Peyer's patch (tissue), 4 donors: ENCODE data around the gene CBLB. TPM values are rescaled to one million over a fixed set of nuclear protein-coding genes. Genes with fewer than 3 reads are reported as not detected.
"Not testable (repeated sequence)": the region's sequence is repeated elsewhere in the genome, so short reads cannot be mapped to it uniquely, and the experiment has no call there.

Source experiments
- DNase-seq, 3 donors: peaks; one replicate each; pipeline ENCODE4 v3.0.0-alpha.2; 2017 to 2019
- H3K27ac ChIP-seq, 4 donors: fragments of 200-600 bp; sonication (generic); one replicate each; pipeline ENCODE4 v1.5.1; 2016 to 2019
- H3K27me3 ChIP-seq, 2 donors: fragments of 200-600 bp; sonication (generic); one replicate each; pipeline ENCODE4 v1.5.1; 2019
- H3K36me3 ChIP-seq, 3 donors: fragments of 200-600 bp; sonication (generic); one replicate each; pipeline ENCODE4 v1.5.1; 2016 to 2019
- H3K4me1 ChIP-seq, 4 donors: fragments of 200-600 bp; sonication (generic); one replicate each; pipeline ENCODE4 v1.5.1; 2016 to 2019
- H3K4me3 ChIP-seq, 4 donors: fragments of 200-600 bp; sonication (generic); 1 replicate in 3 of 4; 2 replicates in 1 of 4; pipeline ENCODE4 v1.5.1; 2016 to 2019; ENCODE audit warnings: mild to moderate bottlenecking in 1 of 4
- H3K9me3 ChIP-seq, 4 donors: fragments of 200-600 bp; sonication (generic); one replicate each; pipeline ENCODE4 v1.5.1; 2016 to 2019; ENCODE audit warnings: mild to moderate bottlenecking in 1 of 4
- POLR2A ChIP-seq, 2 donors: fragments of 450-650 bp; IDR thresholded peaks; one replicate each; pipeline ENCODE4 v1.5.1; 2017; ENCODE audit warnings: antibody characterized with exemption in 2 of 2, mild to moderate bottlenecking in 2 of 2, moderate library complexity in 2 of 2
- total RNA-seq, 4 donors: library from RNA; depleted of rRNA; stranded (reverse); fragments of >200 nt; gene quantifications; one replicate each; pipeline ENCODE4 v1.1.0, GENCODE V29; 2016
- TF ChIP-seq, protein P1 (sequence below), 6 experiments: fragments of 450-650 bp in 4 of 6; fragments of 200-600 bp in 2 of 6; sonication (generic) in 1 of 6; IDR thresholded peaks; one replicate each; pipeline ENCODE4 v1.5.1; 2017 to 2019; ENCODE audit warnings: antibody characterized with exemption in 6 of 6, mild to moderate bottlenecking in 3 of 6, moderate library complexity in 1 of 6

The CBLB gene
- total RNA-seq, 4 donors from 2014 or later: 58.6 to 112 (median 84.5) TPM

DNA sequence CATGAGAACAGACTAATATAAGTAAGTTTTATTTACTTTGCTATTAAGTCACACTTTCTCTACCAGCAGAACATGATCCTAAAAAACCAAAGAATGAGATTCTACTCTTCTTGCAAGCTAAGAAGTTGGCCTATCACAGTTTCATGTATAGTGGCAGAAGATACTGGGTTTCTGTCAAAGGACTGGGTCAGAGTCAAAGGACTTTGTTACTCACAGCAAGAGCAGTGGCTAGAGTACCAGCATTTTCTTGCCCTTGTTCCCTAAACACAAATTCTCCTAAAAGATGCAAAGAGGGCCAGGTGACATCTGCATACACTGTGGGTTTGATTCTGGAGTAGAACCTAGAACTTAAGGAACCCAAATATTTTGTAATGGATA is 105.2 kb downstream of the CBLB start:
- DNase-seq: no peak
- H3K36me3 ChIP-seq: peaks cover 0 to 21% (median 0%) of the 10 kb centered on the region in 3 donors
- no peak overlapping the region for H3K4me3 ChIP-seq
- H3K27me3 ChIP-seq: no peaks in the 10 kb centered on the region
- TF ChIP-seq, protein P1, sequence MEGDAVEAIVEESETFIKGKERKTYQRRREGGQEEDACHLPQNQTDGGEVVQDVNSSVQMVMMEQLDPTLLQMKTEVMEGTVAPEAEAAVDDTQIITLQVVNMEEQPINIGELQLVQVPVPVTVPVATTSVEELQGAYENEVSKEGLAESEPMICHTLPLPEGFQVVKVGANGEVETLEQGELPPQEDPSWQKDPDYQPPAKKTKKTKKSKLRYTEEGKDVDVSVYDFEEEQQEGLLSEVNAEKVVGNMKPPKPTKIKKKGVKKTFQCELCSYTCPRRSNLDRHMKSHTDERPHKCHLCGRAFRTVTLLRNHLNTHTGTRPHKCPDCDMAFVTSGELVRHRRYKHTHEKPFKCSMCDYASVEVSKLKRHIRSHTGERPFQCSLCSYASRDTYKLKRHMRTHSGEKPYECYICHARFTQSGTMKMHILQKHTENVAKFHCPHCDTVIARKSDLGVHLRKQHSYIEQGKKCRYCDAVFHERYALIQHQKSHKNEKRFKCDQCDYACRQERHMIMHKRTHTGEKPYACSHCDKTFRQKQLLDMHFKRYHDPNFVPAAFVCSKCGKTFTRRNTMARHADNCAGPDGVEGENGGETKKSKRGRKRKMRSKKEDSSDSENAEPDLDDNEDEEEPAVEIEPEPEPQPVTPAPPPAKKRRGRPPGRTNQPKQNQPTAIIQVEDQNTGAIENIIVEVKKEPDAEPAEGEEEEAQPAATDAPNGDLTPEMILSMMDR (IDR thresholded peaks at IDR 0.05): no peak
- TF ChIP-seq POLR2A (IDR thresholded peaks at IDR 0.05): no peak
- no peak overlapping the region for H3K27ac ChIP-seq
- peaks cover 0 to 4% (median 0%) of the 10 kb centered on the region in 4 donors for H3K9me3 ChIP-seq
- peaks cover 0 to 12% (median 0%) of the 10 kb centered on the region in 4 donors for H3K4me1 ChIP-seq

GRCh38 chr3:105762749-105763658 is 105.8 kb downstream of the CBLB start:
- TF ChIP-seq, protein P1 (IDR thresholded peaks at IDR 0.05): no peak
- no peak for TF ChIP-seq POLR2A (IDR thresholded peaks at IDR 0.05)
- H3K9me3 ChIP-seq: peaks cover 0 to 4% (median 0%) of the 10 kb centered on the region in 4 donors
- no peak for DNase-seq
- peaks cover 0 to 5% (median 0%) of the 10 kb centered on the region in 4 donors for H3K4me1 ChIP-seq
- no peak overlapping the region for H3K27ac ChIP-seq
- H3K36me3 ChIP-seq: peaks cover 0 to 24% (median 0%) of the 10 kb centered on the region in 3 donors
- H3K4me3 ChIP-seq: no peak overlapping the region
- no peaks in the 10 kb centered on the region for H3K27me3 ChIP-seq

- not testable (repeated sequence) for H3K27me3 ChIP-seq, H3K27ac ChIP-seq, H3K4me1 ChIP-seq, H3K9me3 ChIP-seq, H3K4me3 ChIP-seq, DNase-seq
- H3K36me3 ChIP-seq: peaks cover 0 to 24% (median 0%) of the 10 kb centered on the region in 3 donors
Observed at GRCh38 chr3:105762214-105762613, 106.6 kb downstream of the CBLB start.

- Histone ChIP-seq H3K27me3 (no peaks in the 10 kb centered on the region), H3K36me3 (peaks cover 0 to 24% (median 0%) of the 10 kb centered on the region in 3 donors), H3K9me3 (peaks cover 0 to 4% (median 0%) of the 10 kb centered on the region in 4 donors), H3K4me3 (no peak overlapping the region), H3K4me1 (peaks cover 0 to under 1% (median 0%) of the 10 kb centered on the region in 4 donors), H3K27ac (no peak overlapping the region)
- DNase-seq: no peak
- TF ChIP-seq POLR2A (IDR thresholded peaks at IDR 0.05): no peak
- TF ChIP-seq, protein P1 (IDR thresholded peaks at IDR 0.05): no peak
Observed at GRCh38 chr3:105759442-105760078, 109.3 kb downstream of the CBLB start.

DNA sequence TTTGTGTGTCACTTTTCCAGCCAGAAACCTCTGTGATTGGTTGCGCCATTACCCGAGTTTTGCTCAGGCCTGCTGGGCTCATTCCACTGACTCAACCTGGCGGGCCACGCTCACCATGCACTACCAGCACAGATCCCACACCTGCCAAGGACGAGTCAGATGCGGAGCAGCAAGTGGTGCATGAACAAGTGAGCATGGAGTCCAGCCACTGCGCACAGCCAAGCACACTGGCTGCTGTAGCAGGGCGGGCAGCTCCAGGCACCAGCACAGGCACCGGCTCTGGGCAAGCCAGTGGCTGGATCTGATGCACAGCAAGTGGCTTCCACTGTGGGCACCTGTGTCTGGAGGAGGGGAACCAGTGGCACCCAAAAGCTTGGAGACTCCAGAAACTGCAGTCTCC is 110.4 kb downstream of the CBLB start:
- TF ChIP-seq, protein P1 (IDR thresholded peaks at IDR 0.05): no peak
- TF ChIP-seq POLR2A (IDR thresholded peaks at IDR 0.05): no peak

More for the DNA sequence above, 110.4 kb downstream of the CBLB start:
- peaks cover 0 to 8% (median 0%) of the 10 kb centered on the region in 4 donors for H3K4me1 ChIP-seq
- H3K27me3 ChIP-seq: no peaks in the 10 kb centered on the region
- no peak overlapping the region for H3K27ac ChIP-seq
- no peak for DNase-seq
- H3K36me3 ChIP-seq: peaks cover 0 to 24% (median 0%) of the 10 kb centered on the region in 3 donors
- H3K4me3 ChIP-seq: no peak overlapping the region
- H3K9me3 ChIP-seq: peaks cover 0 to 4% (median 0%) of the 10 kb centered on the region in 4 donors
